ENCODE measurements around the gene GJC2.

Gene GJC2

GRCh38 chr1:228194921-228195812 lies 45.4 kb downstream of the GJC2 start:
- no peak for DNase-seq (ENCODE audit: low spot score)

- DNase-seq (ENCODE audit: low spot score) = no peak
Measured at GRCh38 chr1:228197555-228198147, 47.9 kb downstream of the GJC2 start.

- DNase-seq (ENCODE audit: low spot score) = peak; percentile 22
Measured at GRCh38 chr1:228198977-228199590, 49.4 kb downstream of the GJC2 start.

GRCh38 chr1:228204958-228205357 lies 55.2 kb downstream of the GJC2 start:
- no peak for DNase-seq (ENCODE audit: low spot score)

GRCh38 chr1:228205526-228206436 lies 56.1 kb downstream of the GJC2 start:
- no peak for DNase-seq (ENCODE audit: low spot score)

GRCh38 chr1:228206582-228207351 lies 57.0 kb downstream of the GJC2 start:
- no peak for DNase-seq (ENCODE audit: low spot score)

GRCh38 chr1:228207381-228207810 lies 57.7 kb downstream of the GJC2 start:
- DNase-seq (ENCODE audit: low spot score) = no peak

GRCh38 chr1:228207851-228208821 lies 58.4 kb downstream of the GJC2 start, which contains the start of gene OBSCN:
Gene OBSCN (plus strand): TSS chr1:228208044. CDS start chr1:228211784, 3,740 bp downstream.
- DNase-seq (ENCODE audit: low spot score) = no peak

GRCh38 chr1:228208831-228209551 lies 59.3 kb downstream of the GJC2 start:
- no peak for DNase-seq (ENCODE audit: low spot score)
